Pulmonary artery endothelial cell (primary cell): ENCODE data around the gene CGNL1. TPM values are rescaled to one million over a fixed set of nuclear protein-coding genes. Genes with fewer than 3 reads are reported as not detected.

Experiments used
- DNase-seq: peaks from one replicate; pipeline ENCODE4 v3.0.0-alpha.2; 2011; ENCODE audit warnings: low read depth, low spot score
- total RNA-seq: library from RNA; depleted of rRNA; stranded (reverse); fragments of >200 nt; gene quantifications from 2 replicates; pipeline ENCODE4 v1.2.3, GENCODE V29; 2014

CGNL1 gene
- total RNA-seq, 1 donor from 2014 or later: 43.8 TPM

GRCh38 chr15:57544848-57545480 lies 168.7 kb downstream of the CGNL1 start:
- DNase-seq: no peak

GRCh38 chr15:57545995-57546394 lies 169.7 kb downstream of the CGNL1 start:
- DNase-seq: no peak

- DNase-seq: no peak
Measured at GRCh38 chr15:57547243-57547755, 171.0 kb downstream of the CGNL1 start.

- no peak for DNase-seq
Measured at GRCh38 chr15:57548351-57548750, 172.0 kb downstream of the CGNL1 start.

GRCh38 chr15:57548835-57549234 lies 172.5 kb downstream of the CGNL1 start:
- no peak for DNase-seq

DNA sequence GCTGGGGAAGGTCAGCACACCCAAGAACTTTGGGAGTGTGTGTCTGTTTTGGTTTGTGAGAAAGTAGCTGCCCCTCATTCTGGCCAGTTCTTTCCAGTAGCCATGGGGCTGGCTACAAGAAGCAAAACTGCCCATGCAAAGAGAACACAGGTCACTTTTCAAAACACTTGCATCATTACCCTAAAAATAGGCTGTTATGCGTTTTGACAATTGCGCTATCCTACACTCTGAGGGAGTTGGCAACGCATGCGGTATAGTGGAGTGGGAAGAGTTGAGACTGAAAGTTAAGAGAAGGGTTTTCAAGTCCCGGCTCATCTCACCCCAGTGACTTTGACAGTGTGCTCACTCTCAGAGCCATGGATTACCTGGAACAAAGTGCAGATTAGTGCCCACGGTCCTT lies 173.6 kb downstream of the CGNL1 start:
- no peak for DNase-seq

DNA sequence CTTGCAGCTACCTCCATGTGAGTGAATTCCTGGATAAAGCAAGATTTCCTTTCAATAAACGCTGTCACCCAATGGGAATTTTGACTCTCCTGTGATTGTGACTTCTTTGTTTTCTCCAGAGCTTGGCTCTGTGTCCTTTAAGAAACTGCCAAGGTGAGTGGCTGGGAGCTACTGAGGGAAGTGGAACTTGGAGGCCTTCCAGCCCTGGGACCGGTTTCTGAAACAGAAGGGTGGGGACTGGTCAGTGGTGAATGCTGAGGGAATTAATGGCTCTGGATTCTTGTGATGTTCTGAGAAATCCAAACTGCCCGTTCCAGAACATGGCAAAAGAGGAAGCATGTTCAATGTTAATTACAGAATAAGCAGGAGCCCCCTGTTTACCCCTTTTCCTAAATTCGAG lies 174.3 kb downstream of the CGNL1 start:
- no peak for DNase-seq

DNA sequence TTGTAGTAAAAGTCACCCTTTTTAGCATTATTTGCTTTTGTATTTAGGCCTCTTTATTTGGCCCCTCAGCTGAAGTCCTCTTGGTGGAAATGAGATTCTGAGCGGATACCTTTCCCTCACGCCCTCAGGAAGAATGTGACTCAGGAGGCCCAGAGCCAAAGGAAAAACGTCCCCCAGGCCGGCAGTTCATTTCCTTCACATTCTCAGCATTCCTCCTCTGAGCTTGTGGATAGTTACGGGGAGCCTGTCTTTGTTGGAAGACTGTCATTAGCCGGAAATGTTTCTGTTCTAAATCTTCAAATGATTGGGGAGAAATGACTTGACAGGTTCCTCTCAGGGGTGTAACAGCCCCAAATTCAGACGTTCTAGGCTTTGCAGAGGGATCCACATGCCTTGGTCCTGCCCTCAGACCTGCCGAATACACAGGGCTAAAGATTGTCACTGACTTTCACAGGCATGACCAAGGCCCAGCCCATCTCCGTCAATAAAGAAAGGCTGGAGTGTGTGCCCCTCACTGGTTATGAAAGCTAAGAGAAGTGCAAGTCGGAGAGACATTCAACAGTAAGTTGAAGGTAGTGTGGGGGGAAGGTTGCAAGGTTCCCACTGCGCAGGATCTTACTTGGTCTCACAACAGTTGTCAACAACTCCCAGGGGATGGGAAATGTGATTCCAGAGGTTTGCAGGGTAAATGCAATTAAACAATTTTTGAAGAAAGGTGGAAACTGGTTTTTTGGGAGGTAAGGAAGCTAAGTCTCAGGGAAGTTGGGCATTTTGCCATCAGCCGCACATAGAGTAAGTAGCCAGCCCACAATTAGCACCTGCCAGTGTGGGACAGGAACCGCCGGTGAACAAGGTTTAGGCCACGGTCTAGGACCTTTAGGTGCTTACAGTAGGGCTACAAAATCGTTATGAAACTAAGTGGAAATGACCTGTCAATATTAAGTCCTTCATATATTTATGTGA lies 175.7 kb downstream of the CGNL1 start:
- peak; percentile 90 for DNase-seq

DNA sequence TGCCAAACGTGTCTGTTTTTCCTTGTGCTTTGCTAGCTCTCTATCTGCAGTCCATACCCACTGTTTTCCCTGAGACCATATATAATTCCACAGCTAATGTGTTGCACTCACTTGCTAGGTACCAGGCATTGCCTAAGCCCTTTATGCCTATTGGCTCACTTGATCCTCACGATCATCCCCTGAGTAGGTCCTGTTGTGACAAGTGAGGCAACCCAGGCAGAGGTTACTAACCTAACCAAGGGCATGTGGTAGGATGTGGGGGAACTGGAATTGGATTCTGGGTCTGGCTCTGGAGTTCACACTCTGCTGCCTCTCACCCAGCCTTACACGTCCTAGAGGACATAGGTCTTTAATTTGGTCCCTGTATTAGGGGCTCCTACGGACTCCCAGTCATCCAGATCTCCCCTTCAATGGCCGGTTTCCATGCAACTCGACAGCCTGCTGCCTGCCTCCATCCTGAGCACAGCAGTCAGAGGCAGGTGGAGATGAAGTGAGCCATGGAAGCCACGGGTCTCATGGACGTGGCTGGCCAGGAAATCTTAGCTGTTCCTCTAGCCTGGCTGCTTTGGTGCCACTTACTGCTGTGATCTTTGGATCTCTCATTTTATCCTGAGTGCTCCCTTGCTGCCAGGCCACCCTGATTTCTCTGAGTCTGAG lies 176.5 kb downstream of the CGNL1 start:
- no peak for DNase-seq

DNA sequence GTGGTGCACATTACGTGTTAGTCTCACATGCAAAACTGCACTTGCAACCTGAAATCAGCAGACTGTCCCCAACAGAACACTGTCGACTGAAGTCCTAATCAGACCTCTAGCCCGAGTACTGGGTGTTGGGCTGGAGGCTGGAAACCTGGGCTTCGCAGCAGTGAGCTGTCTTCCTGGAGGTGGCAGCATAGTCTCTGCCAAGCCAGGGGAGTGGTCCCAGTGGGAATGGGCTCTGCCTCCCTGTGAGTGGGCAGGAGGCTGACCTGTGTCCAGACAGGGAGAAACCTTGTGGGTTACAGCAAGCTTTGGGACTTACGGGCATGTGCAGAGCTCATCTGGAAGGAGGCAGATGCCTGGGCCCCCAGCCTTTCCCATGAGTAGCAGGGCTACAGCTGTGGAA lies 177.2 kb downstream of the CGNL1 start:
- DNase-seq: no peak

DNA sequence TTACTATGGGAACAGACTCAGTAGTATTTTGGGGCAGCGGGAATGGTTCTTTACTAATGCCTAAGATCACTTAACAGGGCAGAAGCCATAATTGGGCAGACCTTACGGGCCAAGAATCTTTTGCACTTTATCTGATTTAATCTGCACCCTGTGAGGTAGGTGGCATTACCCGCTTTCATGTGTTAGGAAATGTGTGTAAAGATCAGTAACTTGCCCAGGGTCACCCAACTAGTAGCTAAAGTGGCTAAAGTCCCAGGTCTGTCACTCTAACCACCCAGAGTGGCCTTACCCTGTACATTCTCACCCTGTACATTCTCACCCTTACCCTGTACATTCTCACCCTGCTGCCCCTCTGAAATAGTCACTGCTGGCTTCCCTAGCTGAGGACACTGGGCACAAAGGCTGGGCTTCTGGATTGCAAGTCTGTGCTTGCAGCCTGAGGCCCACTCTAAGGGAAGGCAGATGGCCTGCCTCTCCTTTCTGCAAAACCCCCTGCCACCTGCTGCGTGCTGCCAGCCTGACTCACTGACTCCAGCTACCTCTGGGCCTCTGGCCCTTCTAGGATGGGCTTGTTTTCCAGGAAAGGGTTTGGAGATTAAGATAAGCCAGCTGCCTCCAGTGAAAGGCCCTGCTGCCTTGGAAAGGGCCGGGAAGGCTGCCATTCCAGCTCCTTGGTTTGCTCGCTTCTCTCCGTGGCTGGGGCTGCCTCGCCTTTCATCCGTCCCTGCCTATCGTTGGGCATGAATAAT lies 177.9 kb downstream of the CGNL1 start:
- DNase-seq: peak; percentile 81

DNA sequence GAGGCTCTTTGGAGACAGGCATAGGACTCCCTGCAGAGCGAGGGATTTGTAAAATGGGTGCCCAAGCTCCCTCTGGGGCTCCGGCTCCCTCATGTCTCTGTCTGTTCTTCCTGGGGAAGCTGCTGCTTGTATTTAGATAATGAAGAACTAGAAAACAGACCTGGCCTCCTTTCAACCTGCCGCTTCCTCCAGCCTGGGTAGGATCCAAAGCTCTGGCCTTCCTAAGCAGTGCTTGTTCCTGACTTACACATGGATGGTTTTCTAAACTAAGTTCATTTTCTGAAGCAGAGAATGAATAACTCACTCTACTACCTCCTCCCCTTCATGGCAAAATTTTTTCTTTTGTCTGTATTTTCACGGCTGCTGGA lies 178.5 kb downstream of the CGNL1 start:
- DNase-seq: no peak

DNA sequence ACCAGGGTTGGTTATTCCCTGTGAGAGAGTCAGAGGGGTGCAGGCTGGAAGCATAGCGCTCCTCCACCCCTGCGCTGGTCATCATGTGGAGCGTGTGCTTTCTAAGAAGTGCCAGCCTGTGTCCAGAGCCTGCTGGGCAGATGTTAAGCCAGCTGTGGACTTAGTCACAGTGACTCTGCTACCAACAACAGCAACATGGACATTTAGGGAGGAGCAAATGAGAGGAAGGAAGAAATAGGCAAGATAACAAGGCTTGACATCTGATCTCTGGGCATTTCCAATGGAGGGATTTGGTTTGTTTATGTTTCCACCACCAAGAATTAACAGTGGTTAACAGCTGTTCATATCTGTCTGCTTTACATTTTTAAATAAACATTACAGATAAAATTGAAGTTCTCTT lies 179.0 kb downstream of the CGNL1 start:
- no peak for DNase-seq

DNA sequence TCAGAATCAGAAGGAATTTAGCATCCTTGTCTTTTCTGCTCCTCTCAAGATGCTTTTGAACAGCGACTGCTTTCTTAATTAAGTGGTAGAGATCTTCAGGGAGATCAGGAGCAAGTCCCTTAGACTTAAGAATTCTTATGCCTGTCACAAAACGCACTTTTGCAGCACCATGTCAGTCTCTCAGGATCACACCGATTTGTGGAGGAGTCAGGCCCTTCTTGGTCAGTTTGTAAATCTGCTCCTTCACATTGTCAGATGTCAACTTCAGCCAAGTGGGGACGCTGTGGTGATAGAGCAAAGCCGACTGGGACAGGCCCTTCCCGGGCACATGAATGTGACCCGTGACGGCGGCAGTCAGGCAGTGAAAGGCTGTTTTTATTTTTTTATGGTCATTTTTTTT lies 179.7 kb downstream of the CGNL1 start:
- DNase-seq: no peak

DNA sequence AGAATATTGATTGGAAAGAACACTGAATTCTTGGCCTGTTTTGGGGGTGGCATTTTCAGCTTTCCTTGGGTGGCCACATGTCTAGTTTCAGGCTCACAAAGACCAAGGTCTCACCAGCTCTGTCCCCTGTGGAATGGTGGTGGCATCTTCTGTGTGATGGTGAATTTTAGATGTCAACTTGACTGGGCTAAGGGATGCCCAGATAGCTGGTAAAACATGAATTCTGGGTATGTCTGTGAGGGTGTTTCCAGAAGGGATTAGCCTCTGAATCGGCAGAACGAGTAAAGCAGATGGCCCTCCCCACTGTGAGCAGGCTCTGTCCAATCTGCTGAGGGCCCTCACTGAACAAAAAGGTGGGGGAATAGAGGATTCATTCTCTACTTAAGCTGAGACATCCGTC lies 181.0 kb downstream of the CGNL1 start:
- no peak for DNase-seq

GRCh38 chr15:57557810-57558209 lies 181.5 kb downstream of the CGNL1 start:
- DNase-seq: no peak

- DNase-seq: no peak
Measured at GRCh38 chr15:57559875-57560274, 183.6 kb downstream of the CGNL1 start.

- DNase-seq: peak; percentile 92
Measured at GRCh38 chr15:57561041-57561711, 184.9 kb downstream of the CGNL1 start.

- no peak for DNase-seq
Measured at GRCh38 chr15:57562196-57562769, 186.0 kb downstream of the CGNL1 start.

DNA sequence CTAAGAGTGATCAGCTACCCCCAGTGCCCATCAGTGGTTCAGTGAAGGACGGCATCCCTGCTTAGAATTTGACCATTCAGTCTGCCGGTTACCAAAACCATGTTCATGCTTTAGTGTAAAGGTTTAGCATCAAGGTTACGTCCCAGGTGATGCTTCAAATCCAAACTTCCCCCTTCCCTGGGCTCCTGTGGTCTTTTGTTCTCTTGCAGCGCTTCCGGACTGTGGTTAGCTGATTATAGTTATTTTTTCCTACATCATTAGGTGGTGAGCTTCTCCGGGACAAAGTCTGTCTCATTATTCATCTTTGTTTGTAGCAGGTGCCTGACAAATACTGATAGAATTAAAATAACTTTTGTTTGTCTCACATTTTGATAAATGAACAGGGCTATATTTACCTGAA lies 187.1 kb downstream of the CGNL1 start:
- no peak for DNase-seq
